Thoracic aorta (tissue), 2 donors: ENCODE results near the gene IARS1. TPM values are rescaled to one million over a fixed set of nuclear protein-coding genes. Genes with fewer than 3 reads are reported as not detected.

ENCODE experiments used
- ATAC-seq: fragments of 150-250 bp; one replicate; pipeline ENCODE4 v1.8.0; 2017; ENCODE audit warnings: low read depth; ENCODE audit not compliant: insufficient number of reproducible peaks, low FRiP score
- DNase-seq: peaks from one replicate; pipeline ENCODE4 v3.0.0-alpha.2; 2020; ENCODE audit warnings: low spot score
- H3K27ac ChIP-seq, 2 donors: fragments of 200-600 bp; sonication (generic); 1 replicate in 1 of 2; 2 replicates in 1 of 2; pipeline ENCODE4 v1.5.1; 2016; ENCODE audit warnings: mild to moderate bottlenecking in 2 of 2, moderate library complexity in 2 of 2
- H3K27me3 ChIP-seq: fragments of 200-600 bp; sonication (generic); replicated peaks from 2 replicates; pipeline ENCODE4 v1.6.0; 2016; ENCODE audit warnings: mild to moderate bottlenecking; ENCODE audit not compliant: insufficient read depth
- H3K36me3 ChIP-seq: fragments of 200-600 bp; sonication (generic); one replicate; pipeline ENCODE4 v1.5.1; 2016
- H3K4me1 ChIP-seq, 2 donors: fragments of 200-600 bp; sonication (generic); 1 replicate in 1 of 2; 2 replicates in 1 of 2; pipeline versions ENCODE4 v1.5.1 to v1.6.0; 2016; ENCODE audit warnings: low read depth in 2 of 2, mild to moderate bottlenecking in 1 of 2; ENCODE audit not compliant: control insufficient read depth in 1 of 2
- H3K4me3 ChIP-seq: fragments of 200-600 bp; sonication (generic); 2 replicates; pipeline ENCODE4 v1.5.1; 2016; ENCODE audit warnings: mild to moderate bottlenecking
- H3K9me3 ChIP-seq: fragments of 200-600 bp; sonication (generic); 2 replicates; pipeline ENCODE4 v1.5.1; 2016
- total RNA-seq, 2 donors: library from RNA; depleted of rRNA; stranded (reverse); fragments of >200 nt; gene quantifications; one replicate each; pipeline versions ENCODE4 v1.1.0 to v1.2.3, GENCODE V29; 2016
- TF ChIP-seq, protein P1 (sequence below): fragments of 200-600 bp; sonication (generic); IDR thresholded peaks from one replicate; pipeline ENCODE4 v1.5.1; 2019; ENCODE audit warnings: antibody characterized with exemption

The IARS1 gene
- total RNA-seq, 2 donors from 2014 or later, result 79.3 to 150 TPM

DNA sequence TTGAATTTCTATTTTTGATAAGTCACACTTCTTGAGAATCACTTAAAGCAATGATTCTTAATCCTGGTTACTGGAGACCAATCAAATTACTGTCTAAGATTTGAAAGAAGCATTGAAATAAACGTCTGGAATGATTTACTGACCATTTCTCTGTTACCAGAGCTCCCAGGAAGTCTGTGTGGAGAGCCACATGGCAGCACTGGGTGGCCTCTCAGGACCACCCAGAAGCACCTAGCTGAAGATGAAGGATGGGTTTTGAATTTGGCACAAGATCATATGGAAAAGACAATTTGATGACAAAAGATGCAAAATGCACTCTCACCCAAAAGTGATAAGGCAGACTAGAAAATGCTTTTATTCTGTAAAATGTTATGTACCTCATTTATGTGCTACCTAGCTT lies 30.4 kb downstream of the IARS1 start:
- Histone ChIP-seq H3K27me3 (no peaks in the 10 kb centered on the region), H3K4me3 (no peak overlapping the region), H3K27ac (no peak overlapping the region), H3K4me1 (no peaks in the 10 kb centered on the region), H3K36me3 (peaks cover 79% of the 10 kb centered on the region), H3K9me3 (no peaks in the 10 kb centered on the region)
- TF ChIP-seq, protein P1, sequence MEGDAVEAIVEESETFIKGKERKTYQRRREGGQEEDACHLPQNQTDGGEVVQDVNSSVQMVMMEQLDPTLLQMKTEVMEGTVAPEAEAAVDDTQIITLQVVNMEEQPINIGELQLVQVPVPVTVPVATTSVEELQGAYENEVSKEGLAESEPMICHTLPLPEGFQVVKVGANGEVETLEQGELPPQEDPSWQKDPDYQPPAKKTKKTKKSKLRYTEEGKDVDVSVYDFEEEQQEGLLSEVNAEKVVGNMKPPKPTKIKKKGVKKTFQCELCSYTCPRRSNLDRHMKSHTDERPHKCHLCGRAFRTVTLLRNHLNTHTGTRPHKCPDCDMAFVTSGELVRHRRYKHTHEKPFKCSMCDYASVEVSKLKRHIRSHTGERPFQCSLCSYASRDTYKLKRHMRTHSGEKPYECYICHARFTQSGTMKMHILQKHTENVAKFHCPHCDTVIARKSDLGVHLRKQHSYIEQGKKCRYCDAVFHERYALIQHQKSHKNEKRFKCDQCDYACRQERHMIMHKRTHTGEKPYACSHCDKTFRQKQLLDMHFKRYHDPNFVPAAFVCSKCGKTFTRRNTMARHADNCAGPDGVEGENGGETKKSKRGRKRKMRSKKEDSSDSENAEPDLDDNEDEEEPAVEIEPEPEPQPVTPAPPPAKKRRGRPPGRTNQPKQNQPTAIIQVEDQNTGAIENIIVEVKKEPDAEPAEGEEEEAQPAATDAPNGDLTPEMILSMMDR, result no peak
- DNase-seq (no peak), ATAC-seq (no peak)

DNA sequence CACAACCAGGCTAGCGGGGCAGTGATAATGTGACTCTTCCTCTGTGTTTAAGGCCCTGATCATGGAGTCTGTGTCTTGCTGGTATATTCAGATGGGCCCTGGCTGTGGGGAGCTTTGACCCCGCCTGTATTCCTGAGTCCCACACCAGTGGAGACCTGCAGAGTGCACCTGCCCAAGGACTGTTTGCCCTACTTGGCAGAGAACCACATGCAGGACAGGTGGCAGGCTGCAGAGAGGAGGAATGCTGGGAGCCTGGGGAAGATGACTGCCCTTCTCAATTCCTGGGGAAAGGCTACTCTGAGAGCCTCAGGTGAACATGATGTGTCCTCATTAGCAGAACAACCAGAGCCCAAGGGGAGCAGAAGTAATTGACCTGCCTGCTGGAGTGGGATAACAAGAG lies 36.2 kb downstream of the IARS1 start:
- DNase-seq (no peak), ATAC-seq (no peak)
- TF ChIP-seq, protein P1, result no peak
- Histone ChIP-seq H3K36me3 (peaks cover 73% of the 10 kb centered on the region), H3K27me3 (no peaks in the 10 kb centered on the region), H3K27ac (no peak overlapping the region), H3K4me3 (no peak overlapping the region), H3K9me3 (no peaks in the 10 kb centered on the region), H3K4me1 (no peaks in the 10 kb centered on the region)

GRCh38 chr9:92254381-92255337 lies 38.8 kb downstream of the IARS1 start:
- Histone ChIP-seq H3K27ac (no peak overlapping the region), H3K36me3 (peaks cover 81% of the 10 kb centered on the region), H3K4me1 (no peaks in the 10 kb centered on the region), H3K27me3 (no peaks in the 10 kb centered on the region), H3K4me3 (no peak overlapping the region), H3K9me3 (no peaks in the 10 kb centered on the region)
- ATAC-seq, result no peak
- TF ChIP-seq, protein P1, result no peak
- DNase-seq, result no peak

- H3K27me3 ChIP-seq, result no peaks in the 10 kb centered on the region
- H3K4me1 ChIP-seq, result no peaks in the 10 kb centered on the region
- TF ChIP-seq, protein P1, result no peak
- no peak overlapping the region for H3K27ac ChIP-seq
- no peaks in the 10 kb centered on the region for H3K9me3 ChIP-seq
- ATAC-seq (no peak), DNase-seq (no peak)
- H3K4me3 ChIP-seq, result no peak overlapping the region
- H3K36me3 ChIP-seq, result peaks cover 78% of the 10 kb centered on the region
Observed at GRCh38 chr9:92253656-92254055, 39.8 kb downstream of the IARS1 start.

GRCh38 chr9:92247981-92248380 lies 45.5 kb downstream of the IARS1 start:
- H3K27ac ChIP-seq, result no peak overlapping the region
- H3K4me1 ChIP-seq, result no peaks in the 10 kb centered on the region
- no peaks in the 10 kb centered on the region for H3K27me3 ChIP-seq
- ATAC-seq (no peak), DNase-seq (no peak)
- H3K9me3 ChIP-seq, result no peaks in the 10 kb centered on the region
- TF ChIP-seq, protein P1, result no peak
- H3K36me3 ChIP-seq, result peaks cover 83% of the 10 kb centered on the region
- H3K4me3 ChIP-seq, result no peak overlapping the region
